GM12891 (cell line): ENCODE data around the gene COPS7A.

Experiments used
- POLR2A ChIP-seq: IDR thresholded peaks from 2 replicates; pipeline ENCODE4 v1.6.1; 2011; ENCODE audit warnings: low read depth, low read length, control low read depth
- POLR2AphosphoS5 ChIP-seq: IDR thresholded peaks from 2 replicates; pipeline ENCODE4 v1.6.1; 2011; ENCODE audit warnings: low read depth, low read length, control low read depth
- POU2F2 ChIP-seq: IDR thresholded peaks from 2 replicates; pipeline ENCODE4 v1.6.1; 2011; ENCODE audit warnings: low read depth, mild to moderate bottlenecking, control low read depth, low read length, moderate library complexity
- TAF1 ChIP-seq: IDR thresholded peaks from 2 replicates; pipeline ENCODE4 v1.6.1; 2011; ENCODE audit warnings: low read depth, low read length, control low read depth

DNA sequence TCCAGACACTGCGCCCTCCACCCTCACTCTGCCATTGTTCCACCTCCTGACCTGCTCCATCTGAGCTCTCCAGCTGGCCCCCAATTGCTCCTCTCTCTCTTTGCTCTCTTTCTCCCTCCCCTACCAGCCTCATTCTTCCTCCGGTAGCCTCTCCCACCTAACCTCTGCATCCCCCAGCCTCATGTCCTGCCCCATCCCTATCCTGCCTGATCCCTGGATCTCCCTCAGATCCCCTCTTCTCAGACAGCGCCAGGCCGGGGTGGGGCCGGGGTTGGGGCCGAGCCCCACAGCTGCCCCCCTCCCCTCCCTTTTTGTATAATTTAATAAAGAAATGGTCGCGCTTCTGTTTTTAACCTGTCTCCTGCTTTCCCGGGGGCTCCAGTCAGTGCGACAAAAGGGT lies 46.8 kb downstream of the COPS7A start:
- TF ChIP-seq POLR2A, result no peak
- no peak for TF ChIP-seq POU2F2
- TF ChIP-seq TAF1, result no peak
- no peak for TF ChIP-seq POLR2AphosphoS5
